RPMI8226 (cell line): Measurements from ENCODE around the gene STARD5.

Source experiments
- DNase-seq: peaks from one replicate; pipeline ENCODE4 v3.0.0-alpha.2; 2015

The STARD5 gene

DNA sequence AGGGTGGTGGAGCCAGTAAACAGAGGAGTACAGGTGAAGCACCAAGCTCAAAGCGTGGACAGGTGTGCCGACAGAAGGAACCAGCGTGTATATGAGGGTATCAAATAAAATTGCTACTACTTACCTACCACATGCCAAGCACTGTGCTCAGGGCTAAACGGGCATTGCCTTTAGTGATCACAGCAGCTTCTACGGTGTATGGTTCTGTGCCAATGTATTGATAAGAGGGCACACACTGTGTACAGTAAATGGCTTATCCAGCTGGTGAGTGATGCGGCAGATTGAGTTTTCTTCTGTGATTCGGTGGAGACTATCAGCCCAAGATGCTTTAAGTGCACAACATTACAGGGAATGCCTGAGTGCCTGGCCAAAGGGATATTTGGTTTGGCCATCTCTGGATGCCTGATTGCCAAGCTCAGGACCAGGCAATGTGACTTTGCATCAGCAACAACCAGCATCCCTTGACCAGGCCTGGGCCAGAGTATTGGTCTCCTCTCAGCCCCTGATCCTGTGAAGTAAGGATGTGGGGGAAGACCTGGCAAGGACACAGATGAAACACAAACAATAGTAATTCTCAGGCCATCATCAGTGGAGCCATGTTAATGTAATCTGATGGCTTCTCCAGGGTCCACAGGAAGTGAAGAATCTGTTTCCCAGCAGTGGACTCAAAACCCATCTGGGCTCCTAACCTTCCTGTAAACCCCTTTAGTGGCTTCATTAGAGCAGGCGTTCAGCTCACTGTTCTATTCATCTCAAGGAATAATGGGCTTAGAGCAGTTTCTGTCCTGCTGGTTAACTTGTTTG, 14.1 kb downstream of the STARD5 start:
- no peak for DNase-seq

DNA sequence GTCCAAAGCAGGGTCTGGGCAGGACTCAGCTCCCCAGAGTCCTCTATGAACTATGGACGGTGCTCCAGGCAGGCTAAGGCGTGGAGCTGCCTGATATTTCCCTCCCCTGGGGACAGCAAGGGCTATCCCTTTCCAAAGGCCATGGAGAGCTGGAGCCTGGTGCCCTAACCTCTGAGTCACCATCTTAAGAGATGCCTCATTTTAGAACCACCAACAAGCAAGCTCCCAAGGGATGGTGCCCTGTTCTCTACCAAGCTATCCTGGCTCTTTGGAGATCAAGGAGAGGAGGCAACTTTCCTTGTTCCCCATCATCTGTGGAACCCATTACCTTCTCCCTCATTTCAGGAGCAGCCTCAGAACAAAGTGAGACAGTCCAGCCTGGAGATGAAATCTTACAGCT, 15.7 kb downstream of the STARD5 start:
- DNase-seq, result no peak

DNA sequence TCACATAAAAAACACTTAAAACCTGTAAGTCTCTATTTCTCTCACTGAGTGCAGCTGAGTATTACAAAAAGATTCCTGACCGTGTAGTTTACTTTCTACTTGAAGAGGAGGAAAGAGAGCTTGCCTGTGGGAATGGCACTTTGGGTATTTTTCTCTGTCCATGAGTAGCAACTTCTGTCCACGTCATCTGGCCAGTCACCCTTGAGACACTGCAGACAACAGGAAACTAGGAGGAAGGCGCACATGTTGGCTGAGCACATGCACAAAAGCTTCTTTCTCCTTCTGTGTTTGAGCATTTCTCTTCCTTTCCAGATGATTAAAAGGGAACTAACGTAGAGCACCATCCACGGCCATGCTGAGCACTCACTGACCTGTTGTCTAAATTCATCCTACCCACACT, 19.7 kb downstream of the STARD5 start:
- no peak for DNase-seq

DNA sequence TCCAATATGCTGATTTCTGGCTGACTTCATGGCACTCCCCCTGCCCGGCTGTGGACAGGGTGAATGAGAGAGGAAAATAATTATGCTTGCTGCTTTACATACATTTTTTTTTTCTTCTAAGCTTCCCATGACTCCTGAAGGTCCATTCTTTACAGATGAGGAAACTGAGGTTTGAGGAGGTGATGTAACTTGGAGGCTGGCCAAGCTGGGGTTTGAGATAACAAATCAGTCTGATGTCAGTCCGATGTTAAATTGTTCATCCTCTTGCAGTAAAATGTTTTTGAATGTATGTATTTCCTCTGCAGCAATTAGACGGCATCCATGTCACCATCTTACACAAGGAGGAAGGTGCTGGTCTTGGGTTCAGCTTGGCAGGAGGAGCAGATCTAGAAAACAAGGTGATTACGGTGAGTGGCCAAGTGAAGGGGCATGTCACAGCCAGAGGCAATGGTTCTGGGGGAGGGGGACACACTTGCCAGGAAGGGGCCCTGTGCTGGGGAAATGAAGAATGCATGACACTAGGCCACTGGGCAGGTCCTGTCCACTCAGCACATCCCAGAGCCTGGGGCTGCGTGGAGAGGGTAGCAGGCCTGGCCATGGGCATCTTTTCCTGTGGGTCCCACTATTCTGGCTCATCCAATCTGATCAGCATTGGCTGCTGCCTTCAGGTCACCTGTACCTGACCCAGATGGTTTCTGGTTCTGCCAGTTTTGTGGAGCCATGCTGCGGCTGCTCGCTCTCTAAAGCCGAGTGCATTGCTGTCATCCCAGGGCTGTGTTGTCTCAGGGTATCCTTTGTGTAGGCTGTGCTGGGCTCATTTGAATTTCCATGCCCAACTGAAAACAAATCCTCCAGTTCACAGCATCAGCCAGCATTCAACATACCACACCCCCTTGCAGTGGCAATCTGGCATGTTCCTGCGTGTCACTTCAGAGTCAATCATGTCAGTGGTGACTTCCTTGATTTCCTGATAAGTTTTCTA, 20.4 kb downstream of the STARD5 start:
- no peak for DNase-seq

GRCh38 chr15:81302701-81303109, 21.2 kb downstream of the STARD5 start:
- peak; percentile 60 for DNase-seq

DNA sequence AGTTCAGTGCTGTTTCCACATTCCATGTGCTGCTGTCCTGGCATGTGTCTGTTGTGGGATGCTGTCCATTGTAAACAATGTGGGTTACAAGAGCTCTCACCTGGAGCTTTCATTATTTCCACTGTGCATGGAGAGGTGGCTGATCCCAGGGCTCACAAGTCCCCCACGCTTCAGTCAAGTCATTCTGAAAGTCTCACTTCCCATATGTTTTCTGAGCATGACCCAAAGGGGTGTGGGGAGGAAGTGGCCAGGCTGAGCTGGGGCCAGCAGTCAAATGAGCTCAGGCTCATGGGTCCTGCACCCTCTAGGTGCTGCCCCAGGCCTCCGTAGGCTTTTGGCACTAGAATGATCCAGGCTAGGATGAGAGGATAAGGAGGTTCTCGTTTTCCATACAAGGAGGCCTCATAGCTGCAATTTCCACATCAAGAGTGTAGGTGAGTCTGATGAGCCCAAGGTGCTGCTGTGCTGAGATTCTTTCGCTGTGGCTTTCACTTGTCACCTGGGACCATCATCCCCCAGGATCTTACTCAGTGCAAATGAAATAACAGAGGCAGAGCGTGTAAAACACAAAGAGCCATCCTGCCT, 22.0 kb downstream of the STARD5 start:
- peak; percentile 69 for DNase-seq

DNA sequence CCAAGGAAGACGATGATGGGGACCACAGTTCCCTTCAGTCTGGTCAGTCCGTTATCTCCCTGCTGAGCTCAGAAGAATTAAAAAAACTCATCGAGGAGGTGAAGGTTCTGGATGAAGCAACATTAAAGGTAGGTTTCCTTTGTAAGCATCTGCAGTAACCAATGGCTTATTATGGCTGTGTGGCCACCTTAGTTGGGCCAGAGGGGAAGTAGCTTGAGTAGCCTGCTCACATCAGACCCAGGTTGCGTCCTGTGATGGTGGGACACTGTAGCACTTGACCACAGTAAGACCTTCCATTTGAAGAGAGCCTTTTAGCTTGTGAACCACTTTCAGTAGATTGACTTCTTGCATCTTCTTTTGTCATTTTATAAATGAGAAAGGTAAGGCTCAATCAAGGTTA, 22.6 kb downstream of the STARD5 start:
- no peak for DNase-seq

- DNase-seq, result no peak
Measured at GRCh38 chr15:81299630-81300273, 24.2 kb downstream of the STARD5 start.

DNA sequence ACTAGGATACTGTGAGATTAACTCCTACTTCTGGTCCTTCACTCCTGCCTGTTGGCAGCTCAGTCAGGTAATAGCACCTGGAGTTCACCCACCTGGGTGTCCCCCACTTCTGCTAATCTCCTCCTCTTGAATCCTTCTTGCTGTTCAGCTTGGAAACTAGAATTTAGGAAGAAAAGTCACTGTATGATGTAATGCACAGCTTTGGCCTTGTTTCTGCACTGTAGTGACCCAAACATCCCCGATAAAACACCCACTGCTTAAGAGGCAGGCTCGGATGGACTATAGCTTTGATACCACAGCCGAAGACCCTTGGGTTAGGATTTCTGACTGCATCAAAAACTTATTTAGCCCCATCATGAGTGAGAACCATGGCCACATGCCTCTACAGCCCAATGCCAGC, 24.8 kb downstream of the STARD5 start:
- no peak for DNase-seq

- DNase-seq, result no peak
Measured at GRCh38 chr15:81298611-81299010, 25.3 kb downstream of the STARD5 start.

- no peak for DNase-seq
Measured at GRCh38 chr15:81297603-81298575, 26.1 kb downstream of the STARD5 start.

- DNase-seq, result no peak
Measured at GRCh38 chr15:81297147-81297572, 26.8 kb downstream of the STARD5 start.

- DNase-seq, result peak; percentile 89
Measured at GRCh38 chr15:81296673-81297072, 27.3 kb downstream of the STARD5 start.

DNA sequence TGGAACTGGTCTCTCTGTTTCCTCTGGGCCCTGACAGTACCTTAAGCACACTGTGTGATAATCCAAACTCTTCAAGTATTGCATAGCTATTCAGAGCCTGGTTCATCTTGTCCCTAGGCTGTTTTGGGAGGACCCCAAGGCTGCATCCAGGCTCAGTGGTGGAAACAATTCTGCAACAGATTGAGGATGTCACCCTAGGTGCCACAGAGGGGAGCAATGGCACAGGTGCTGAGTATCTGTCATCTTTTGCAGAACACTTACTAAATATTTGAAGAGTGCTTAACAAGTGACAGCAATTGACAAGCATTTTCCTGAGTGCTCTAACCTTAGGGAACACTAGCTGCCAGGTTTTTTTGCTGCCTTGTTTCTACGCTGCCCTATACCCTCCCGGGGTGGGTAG, 27.8 kb downstream of the STARD5 start:
- no peak for DNase-seq

DNA sequence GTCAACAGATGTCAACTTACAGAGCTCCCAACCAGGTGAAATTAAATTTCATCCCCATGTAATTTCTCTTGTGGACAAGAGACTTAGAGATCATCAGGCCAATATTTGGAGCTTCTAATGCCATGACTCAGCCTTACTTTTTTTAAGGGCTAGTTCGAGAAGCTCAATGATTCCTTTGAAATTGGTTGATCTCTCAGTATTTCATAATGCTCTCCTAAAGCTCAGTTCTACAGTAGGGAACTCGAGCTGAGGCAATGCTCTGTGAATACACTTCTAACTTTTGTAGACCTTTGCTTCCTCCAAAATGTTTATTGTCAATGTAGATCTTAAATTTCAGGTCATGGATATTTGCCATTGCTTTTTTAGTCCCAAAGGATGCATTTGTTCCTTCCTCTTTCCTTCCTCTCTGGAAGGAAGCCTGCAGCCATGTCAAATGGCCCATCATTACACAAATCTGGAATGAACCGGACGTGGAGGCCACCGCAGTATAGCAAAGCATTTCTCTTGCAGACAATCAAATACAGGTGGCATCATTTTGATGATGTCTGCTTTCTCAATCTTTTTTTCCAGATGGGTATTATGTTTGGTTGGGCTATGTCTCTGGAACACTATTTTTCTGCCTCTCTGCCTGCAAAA, 28.3 kb downstream of the STARD5 start:
- no peak for DNase-seq

DNA sequence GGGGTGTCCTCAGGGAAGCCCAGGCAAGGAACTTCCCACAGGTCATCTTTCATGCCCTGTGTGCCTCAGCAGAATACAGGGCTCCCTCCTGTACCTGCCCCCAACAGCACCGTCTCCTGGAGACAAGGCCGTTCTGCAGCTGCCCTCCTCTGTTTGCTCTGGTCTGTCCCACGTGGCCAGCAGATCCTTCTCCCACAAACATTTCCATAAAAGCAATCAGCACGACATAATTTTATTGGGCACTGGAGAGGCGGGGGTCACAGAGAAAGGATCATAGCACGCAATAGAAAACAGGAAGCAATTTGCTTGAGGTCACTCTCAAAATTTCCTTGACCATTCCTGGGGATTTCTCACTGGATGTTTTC, 29.4 kb downstream of the STARD5 start:
- DNase-seq, result no peak

- DNase-seq, result peak; percentile 75
Measured at GRCh38 chr15:81293728-81294515, 30.0 kb downstream of the STARD5 start.

GRCh38 chr15:81292523-81293001, 31.4 kb downstream of the STARD5 start:
- no peak for DNase-seq

GRCh38 chr15:81291916-81292522, 31.9 kb downstream of the STARD5 start:
- DNase-seq, result no peak

- no peak for DNase-seq
Measured at GRCh38 chr15:81289910-81290309, 34.0 kb downstream of the STARD5 start.
